Measurements from ENCODE around the gene IL6.

DNA sequence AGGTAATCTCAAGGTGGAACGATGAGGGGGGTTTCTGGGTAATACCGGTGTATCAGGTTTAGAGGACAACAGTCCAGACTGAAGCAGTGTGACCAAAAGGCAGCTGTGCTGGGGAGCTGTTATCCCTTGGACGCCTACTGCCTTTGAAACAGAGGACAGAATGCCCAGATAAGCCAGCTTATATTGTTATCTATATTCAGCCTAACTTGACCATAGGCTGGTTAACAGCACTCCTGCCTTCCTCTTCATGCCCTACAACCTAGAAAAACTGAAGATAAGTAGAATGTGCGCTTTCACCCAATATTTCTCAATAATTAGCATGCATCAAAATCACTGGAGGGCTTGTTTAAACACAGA is 44.9 kb downstream of the IL6 start:
- TF ChIP-seq, protein P1, sequence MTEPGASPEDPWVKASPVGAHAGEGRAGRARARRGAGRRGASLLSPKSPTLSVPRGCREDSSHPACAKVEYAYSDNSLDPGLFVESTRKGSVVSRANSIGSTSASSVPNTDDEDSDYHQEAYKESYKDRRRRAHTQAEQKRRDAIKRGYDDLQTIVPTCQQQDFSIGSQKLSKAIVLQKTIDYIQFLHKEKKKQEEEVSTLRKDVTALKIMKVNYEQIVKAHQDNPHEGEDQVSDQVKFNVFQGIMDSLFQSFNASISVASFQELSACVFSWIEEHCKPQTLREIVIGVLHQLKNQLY (CRISPR knock-in tag; IDR thresholded peaks at IDR 0.05): no peak
- TF ChIP-seq, protein P2, sequence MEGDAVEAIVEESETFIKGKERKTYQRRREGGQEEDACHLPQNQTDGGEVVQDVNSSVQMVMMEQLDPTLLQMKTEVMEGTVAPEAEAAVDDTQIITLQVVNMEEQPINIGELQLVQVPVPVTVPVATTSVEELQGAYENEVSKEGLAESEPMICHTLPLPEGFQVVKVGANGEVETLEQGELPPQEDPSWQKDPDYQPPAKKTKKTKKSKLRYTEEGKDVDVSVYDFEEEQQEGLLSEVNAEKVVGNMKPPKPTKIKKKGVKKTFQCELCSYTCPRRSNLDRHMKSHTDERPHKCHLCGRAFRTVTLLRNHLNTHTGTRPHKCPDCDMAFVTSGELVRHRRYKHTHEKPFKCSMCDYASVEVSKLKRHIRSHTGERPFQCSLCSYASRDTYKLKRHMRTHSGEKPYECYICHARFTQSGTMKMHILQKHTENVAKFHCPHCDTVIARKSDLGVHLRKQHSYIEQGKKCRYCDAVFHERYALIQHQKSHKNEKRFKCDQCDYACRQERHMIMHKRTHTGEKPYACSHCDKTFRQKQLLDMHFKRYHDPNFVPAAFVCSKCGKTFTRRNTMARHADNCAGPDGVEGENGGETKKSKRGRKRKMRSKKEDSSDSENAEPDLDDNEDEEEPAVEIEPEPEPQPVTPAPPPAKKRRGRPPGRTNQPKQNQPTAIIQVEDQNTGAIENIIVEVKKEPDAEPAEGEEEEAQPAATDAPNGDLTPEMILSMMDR (IDR thresholded peaks at IDR 0.05): no peak
- TF ChIP-seq ATF3 (CRISPR knock-in tag; conservative IDR thresholded peaks at IDR 0.05) (no peak), HMGXB4 (CRISPR knock-in tag; IDR thresholded peaks at IDR 0.05) (no peak), NFYB (CRISPR knock-in tag; conservative IDR thresholded peaks at IDR 0.05; ENCODE audit: low read depth) (no peak)

Data from WTC11 (cell line).